Putamen (tissue), 1 donor: ENCODE data around the gene SRRM5.
A peak's percentile ranks its signal among the peaks of the same experiment; 100 is the strongest.
"Not testable (repeated sequence)": the region's sequence is repeated elsewhere in the genome, so short reads cannot be mapped to it uniquely, and the experiment has no call there.

Experiments
- DNase-seq: peaks from one replicate; pipeline ENCODE4 v3.0.0-alpha.2; 2016; ENCODE audit warnings: low spot score

The SRRM5 gene

GRCh38 chr19:43638214-43638994 lies 26.5 kb downstream of the SRRM5 start:
- DNase-seq: no peak

GRCh38 chr19:43638995-43639518 lies 27.2 kb downstream of the SRRM5 start:
- no peak for DNase-seq

- DNase-seq: no peak
Measured at GRCh38 chr19:43639519-43640423, 27.9 kb downstream of the SRRM5 start, which contains the start of gene CADM4. TSS of gene CADM4 (minus strand) at chr19:43639850. CDS start at chr19:43639790, 60 bp downstream.

GRCh38 chr19:43640424-43640757 lies 28.5 kb downstream of the SRRM5 start:
- no peak for DNase-seq

GRCh38 chr19:43641333-43641732 lies 29.4 kb downstream of the SRRM5 start:
- no peak for DNase-seq

GRCh38 chr19:43642531-43642930 lies 30.6 kb downstream of the SRRM5 start:
- no peak for DNase-seq

- DNase-seq: no peak
Measured at GRCh38 chr19:43643326-43643725, 31.4 kb downstream of the SRRM5 start.

GRCh38 chr19:43644181-43644580 lies 32.3 kb downstream of the SRRM5 start:
- no peak for DNase-seq

GRCh38 chr19:43648633-43649032 lies 36.7 kb downstream of the SRRM5 start:
- DNase-seq: no peak

- no peak for DNase-seq
Measured at GRCh38 chr19:43649514-43649913, 37.6 kb downstream of the SRRM5 start.

- DNase-seq: not testable (repeated sequence)
Measured at GRCh38 chr19:43650276-43650675, 38.4 kb downstream of the SRRM5 start.

- peak; percentile 81 for DNase-seq
Measured at GRCh38 chr19:43651758-43652545, 40.1 kb downstream of the SRRM5 start.

- DNase-seq: no peak
Measured at GRCh38 chr19:43652546-43652874, 40.6 kb downstream of the SRRM5 start.

GRCh38 chr19:43656436-43656835 lies 44.5 kb downstream of the SRRM5 start:
- no peak for DNase-seq

- no peak for DNase-seq
Measured at GRCh38 chr19:43658001-43658400, 46.1 kb downstream of the SRRM5 start.

GRCh38 chr19:43658494-43658893 lies 46.6 kb downstream of the SRRM5 start:
- no peak for DNase-seq

- DNase-seq: no peak
Measured at GRCh38 chr19:43660301-43660970, 48.5 kb downstream of the SRRM5 start.

GRCh38 chr19:43660971-43661360 lies 49.1 kb downstream of the SRRM5 start:
- DNase-seq: no peak

GRCh38 chr19:43662487-43662886 lies 50.6 kb downstream of the SRRM5 start:
- no peak for DNase-seq

- DNase-seq: no peak
Measured at GRCh38 chr19:43664018-43664417, 52.1 kb downstream of the SRRM5 start.
